ENCODE results near the gene APOO.
"Not testable (repeated sequence)": the region's sequence is repeated elsewhere in the genome, so short reads cannot be mapped to it uniquely, and the experiment has no call there.

APOO gene

DNA sequence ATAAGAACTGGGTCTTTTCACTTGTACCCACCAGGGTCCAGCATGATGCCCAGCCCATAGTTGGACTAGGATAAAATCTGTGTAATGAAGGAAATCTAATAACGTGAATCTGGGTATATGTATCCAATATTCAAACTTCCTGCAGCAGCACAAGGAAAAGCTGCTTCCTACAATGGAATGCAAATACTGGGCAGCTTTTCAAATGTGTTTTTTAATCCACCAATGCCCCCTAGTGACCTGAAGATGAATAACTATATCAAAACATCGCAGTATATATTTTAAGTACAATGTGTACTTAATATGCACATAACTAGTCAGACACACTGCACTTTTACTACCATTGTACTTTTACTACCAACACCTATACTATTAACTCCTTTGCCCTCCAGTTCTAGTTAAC is 5.3 kb downstream of the APOO start:
- DNase-seq (ENCODE audit: low spot score) = peak; percentile 10

DNA sequence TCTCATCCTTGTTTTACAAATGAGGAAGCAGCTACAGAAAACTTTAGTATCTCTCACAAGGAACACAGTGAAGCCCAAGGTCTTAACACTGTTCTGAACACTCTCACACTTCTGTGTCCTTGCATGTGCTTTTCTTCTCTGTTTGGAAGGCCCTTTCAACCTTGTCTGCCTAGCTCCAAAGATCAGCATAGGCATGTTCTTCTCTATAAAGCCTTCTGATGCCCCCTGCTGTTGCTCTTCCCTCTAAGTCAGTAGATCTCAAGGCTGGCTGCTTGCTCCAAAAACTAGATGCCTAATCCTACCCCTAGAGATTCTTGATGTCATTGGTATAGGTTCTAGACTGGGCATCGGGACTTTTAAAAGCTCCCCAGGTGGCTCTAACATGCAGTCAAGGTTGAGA is 5.9 kb downstream of the APOO start:
- DNase-seq (ENCODE audit: low spot score) = peak; percentile 34

DNA sequence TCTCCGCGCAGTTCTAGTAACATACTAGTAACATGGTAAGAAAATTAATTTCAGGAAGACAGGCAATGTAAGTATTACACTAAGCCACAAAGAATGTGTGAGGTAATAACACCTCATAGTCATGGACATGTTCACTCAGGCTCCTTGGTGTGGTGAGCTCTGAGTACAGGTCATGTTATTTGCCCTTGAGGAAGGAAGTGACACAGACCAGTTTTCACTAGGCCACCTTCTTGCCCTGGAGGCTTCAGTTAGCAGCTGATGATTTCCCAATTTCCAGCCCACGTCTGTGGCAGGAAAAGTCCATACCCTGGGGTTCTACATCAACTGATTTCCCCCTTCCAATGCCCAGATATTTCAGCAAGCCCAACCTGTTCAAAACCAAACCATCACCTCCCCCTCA is 6.7 kb downstream of the APOO start:
- DNase-seq (ENCODE audit: low spot score) = no peak

- DNase-seq (ENCODE audit: low spot score) = no peak
Measured at GRCh38 chrX:23900220-23900797, 7.4 kb downstream of the APOO start.

DNA sequence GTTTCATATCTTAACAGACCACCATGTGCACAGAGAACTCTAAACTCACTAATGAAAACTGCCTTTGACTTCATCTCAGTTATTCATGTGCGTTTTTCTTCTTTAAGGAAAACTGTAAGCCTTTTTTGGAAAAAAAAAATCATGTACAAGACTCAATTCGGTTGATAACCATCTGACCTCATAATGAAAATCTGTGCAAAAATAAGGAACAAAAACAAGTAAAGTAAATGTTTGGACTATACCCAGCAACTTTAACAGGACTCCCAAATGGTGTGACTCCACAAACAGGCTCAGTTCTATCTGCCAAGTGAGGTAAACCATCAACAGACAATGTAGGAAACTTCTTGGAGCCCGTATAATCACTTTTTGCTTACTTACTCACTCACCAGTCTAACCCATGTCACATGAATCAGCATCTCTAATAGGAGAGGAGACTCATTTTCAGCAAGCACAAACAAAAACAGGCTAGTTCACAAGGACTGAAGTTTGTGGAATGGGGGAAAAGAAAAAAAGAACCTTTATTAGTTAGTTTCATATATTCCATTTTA is 9.3 kb downstream of the APOO start:
- no peak for DNase-seq (ENCODE audit: low spot score)

DNA sequence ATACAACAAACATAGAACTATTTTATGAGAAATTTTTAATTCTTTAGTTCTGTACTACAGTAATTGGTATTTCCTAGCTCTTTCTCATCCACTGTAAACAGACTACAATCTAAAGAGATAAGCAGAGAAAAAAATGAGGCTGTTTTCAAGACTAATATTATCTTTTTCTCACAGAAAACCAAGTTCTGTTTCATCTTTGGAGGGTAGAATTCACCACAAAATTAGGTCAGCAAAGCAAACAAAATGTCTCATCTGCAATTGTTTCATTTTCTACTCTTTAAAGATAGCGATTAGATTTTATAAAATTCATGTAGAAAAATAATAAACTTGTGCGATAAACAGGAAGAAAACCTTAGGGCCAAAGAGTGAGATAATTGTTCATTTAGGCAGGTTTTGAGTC is 10.8 kb downstream of the APOO start:
- DNase-seq (ENCODE audit: low spot score) = no peak

DNA sequence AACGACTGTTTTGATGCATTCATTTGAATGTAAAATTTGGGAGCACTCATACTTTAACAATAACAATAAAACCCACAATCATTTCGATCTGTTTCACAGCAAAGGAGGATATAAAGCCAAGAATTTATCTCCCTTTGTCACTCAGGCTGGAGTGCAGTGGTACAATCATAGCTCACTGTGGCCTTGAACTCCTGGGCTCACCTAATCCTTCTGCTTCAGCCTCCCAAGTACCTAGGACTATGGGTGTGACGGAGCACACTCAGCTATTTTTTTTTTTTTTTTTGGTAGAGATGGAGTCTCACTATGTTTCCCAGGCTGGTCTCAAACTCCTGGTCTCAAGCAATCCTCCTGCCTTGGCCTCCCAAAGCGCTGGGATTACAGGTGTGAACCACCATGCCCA is 11.2 kb downstream of the APOO start:
- DNase-seq (ENCODE audit: low spot score) = not testable (repeated sequence)

GRCh38 chrX:23894993-23895392 is 12.7 kb downstream of the APOO start:
- not testable (repeated sequence) for DNase-seq (ENCODE audit: low spot score)

GRCh38 chrX:23890933-23891332 is 16.8 kb downstream of the APOO start:
- DNase-seq (ENCODE audit: low spot score) = no peak

DNA sequence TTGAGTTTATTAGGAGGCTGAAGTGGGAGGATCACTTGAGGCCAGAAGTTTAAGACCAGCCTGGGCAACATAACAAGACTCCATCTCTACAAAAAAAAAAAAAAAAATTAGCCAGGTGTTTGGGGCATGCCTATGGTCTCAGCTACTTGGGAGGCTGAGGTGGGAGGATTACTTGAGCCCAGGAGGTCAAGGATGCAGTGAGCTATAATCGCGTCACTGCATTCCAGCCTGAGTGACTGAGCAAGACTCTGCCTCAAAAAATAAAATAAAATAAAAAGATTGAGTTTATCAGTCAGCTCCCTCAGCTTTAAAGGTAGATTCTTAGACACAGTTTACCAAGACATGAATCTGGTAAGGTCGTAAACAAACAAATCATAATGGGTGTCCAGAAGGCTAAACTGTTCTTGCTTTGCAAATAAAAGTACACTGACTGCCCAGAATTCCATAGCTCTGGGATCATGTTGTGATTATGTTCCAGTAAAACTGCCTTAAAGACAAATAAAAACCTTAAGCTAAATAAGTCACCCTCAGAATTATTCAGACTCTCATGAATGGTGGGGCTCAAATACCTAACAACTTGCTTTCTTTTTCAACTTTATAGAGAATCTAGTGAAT is 18.7 kb downstream of the APOO start:
- DNase-seq (ENCODE audit: low spot score) = no peak

DNA sequence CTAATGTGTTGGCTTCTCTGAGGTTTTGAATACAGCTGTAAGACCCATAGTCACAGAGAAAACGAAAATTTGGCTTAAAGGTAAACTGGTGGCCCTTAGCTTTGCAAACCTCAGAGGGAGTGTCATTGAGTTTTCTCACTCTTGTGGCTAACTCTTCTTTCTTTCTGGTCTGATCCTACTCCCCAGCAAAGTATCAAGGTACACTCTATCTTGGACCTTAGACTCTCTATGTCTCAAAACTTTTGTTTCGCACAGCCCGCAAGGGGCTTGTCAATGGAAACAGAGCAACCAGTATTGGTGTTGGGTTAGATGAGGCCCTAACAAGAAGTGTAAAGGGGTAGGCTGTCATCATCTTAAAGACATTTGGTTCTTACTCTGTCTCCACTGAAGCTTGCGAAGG is 19.8 kb downstream of the APOO start:
- no peak for DNase-seq (ENCODE audit: low spot score)

DNA sequence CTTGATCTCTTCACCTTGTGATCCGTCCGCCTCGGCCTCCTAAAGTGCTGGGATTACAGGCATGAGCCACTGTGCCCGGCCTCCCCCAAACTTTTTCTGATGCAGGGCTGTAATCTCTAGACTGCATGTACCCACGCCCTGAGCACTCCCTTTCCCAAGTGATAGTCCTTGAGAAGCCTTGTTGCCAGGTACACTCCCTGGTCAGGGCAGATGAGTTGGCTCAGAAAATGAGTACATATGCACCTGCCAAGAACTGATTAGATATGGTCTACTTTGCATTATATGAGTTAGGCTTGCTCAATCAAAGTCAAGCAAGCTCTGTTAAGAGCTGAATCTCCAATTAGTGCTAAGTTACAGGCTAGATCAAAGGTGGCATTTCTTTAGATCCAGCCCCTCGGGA is 20.3 kb downstream of the APOO start:
- DNase-seq (ENCODE audit: low spot score) = no peak

- DNase-seq (ENCODE audit: low spot score) = no peak
Measured at GRCh38 chrX:23885803-23886202, 21.9 kb downstream of the APOO start.

GRCh38 chrX:23884427-23885024 is 23.2 kb downstream of the APOO start:
- no peak for DNase-seq (ENCODE audit: low spot score)

- no peak for DNase-seq (ENCODE audit: low spot score)
Measured at GRCh38 chrX:23883737-23884354, 23.9 kb downstream of the APOO start.

DNA sequence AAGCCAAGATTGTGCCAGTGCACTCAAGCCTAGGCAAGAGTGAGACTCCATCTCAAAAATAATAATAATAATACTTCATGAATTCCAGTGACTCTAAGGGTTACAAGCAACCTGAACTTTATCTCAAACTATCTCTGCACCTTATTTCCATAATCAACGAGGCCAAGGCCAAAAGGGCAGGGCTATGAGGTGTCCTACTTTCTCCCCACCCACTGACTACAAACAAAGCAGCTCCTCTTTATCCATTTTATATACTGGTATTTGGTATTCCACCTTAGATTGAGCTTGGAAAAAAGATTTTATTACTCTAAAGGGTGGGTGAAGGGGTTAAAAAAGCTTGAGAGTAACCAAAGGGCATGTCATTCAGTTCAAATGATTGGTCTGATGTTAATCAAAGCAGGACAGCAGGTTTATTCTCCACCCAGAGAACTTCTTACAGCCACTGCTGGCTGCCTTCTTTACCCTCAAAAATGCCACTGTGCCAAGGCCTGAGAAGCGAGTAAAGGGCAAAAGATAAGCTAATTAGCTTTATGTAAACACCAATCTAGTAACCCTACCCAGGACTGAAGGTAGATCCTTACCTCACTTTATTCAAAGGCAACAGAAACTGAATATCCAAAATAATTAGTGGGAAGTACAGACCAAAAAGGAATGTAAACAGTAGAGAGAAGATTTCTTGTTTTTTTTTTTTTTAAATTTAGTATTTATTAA is 28.2 kb downstream of the APOO start:
- DNase-seq (ENCODE audit: low spot score) = no peak

GRCh38 chrX:23871905-23872546 is 35.7 kb downstream of the APOO start:
- DNase-seq (ENCODE audit: low spot score) = no peak

GRCh38 chrX:23870041-23870440 is 37.7 kb downstream of the APOO start:
- no peak for DNase-seq (ENCODE audit: low spot score)

GRCh38 chrX:23864742-23865326 is 42.9 kb downstream of the APOO start:
- no peak for DNase-seq (ENCODE audit: low spot score)

- not testable (repeated sequence) for DNase-seq (ENCODE audit: low spot score)
Measured at GRCh38 chrX:23861952-23862351, 45.8 kb downstream of the APOO start.

DNA sequence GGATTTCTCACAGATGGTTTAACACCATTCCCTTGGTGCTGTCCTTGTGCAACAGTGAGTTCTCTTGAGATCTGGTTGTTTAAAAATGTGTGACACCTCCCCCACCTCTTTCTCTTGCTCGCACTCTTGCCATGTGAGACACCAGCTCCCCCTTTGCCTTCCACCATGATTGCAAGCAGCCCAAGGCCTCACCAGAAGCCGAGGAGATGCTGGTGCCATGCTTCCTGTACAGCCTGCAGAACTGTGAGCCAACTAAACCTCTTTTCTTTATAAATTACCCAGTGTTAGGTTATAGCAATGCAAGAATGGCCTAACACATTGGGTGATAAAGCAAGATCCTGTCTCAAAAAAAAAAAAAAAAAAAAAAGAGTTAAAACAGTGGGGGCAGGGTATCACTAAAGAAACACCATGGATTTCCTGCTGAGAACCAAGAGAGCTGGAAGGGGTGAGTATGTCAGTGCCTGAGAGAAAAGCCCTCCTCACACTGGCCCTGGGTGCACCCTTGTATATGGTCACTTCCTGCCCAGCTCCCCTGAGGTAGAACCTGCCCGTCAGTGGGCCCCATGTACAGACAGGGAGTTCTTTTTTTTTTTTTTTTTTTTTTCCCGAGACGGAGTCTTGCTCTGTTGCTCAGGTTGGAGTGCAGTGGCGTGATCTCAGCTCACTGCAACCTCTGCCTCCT is 46.4 kb downstream of the APOO start:
- DNase-seq (ENCODE audit: low spot score) = no peak
